ENCODE results near the gene ARAP2.

Gene ARAP2

GRCh38 chr4:36197501-36197900, 46.8 kb downstream of the ARAP2 start:
- Histone ChIP-seq H3K27ac (ENCODE audit: extremely low read depth, low read depth, low read length) (no peak overlapping the region), H3K4me1 (ENCODE audit: control insufficient read depth, insufficient read depth, low read length) (no peaks in the 10 kb centered on the region), H3K4me3 (ENCODE audit: low read depth, low read length) (no peak overlapping the region), H3K9me3 (ENCODE audit: control insufficient read depth, insufficient read depth, low read depth, low read length) (no peaks in the 10 kb centered on the region), H3K36me3 (ENCODE audit: control insufficient read depth in 2 of 2, insufficient read depth in 1 of 2, low read length in 2 of 2) (no peaks in the 10 kb centered on the region)
- ChIA-PET POLR2A (no interaction called here), CTCF (no interaction called here)
- TF ChIP-seq ZSCAN16 (tag by site-specific recombination; IDR thresholded peaks at IDR 0.05) (no peak), PRDM2 (tag by site-specific recombination; IDR thresholded peaks at IDR 0.05; ENCODE audit: borderline replicate concordance) (no peak), PATZ1 (tag by site-specific recombination; IDR thresholded peaks at IDR 0.05) (no peak), ZNF138 (tag by site-specific recombination; IDR thresholded peaks at IDR 0.05; ENCODE audit: borderline replicate concordance) (no peak), WT1 (tag by site-specific recombination; IDR thresholded peaks at IDR 0.05) (no peak), ZNF658 (tag by site-specific recombination; IDR thresholded peaks at IDR 0.05) (no peak), KLF8 (tag by site-specific recombination; IDR thresholded peaks at IDR 0.05) (no peak), AEBP2 (tag by site-specific recombination; IDR thresholded peaks at IDR 0.05; ENCODE audit: borderline replicate concordance) (no peak), ZNF596 (tag by site-specific recombination; IDR thresholded peaks at IDR 0.05) (no peak), ZBTB10 (tag by site-specific recombination; IDR thresholded peaks at IDR 0.05) (no peak), ZNF654 (tag by site-specific recombination; IDR thresholded peaks at IDR 0.05; ENCODE audit: low read depth) (no peak), ZSCAN5A (tag by site-specific recombination; IDR thresholded peaks at IDR 0.05) (no peak), REST (tag by site-specific recombination; IDR thresholded peaks at IDR 0.05) (no peak), ZNF707 (tag by site-specific recombination; IDR thresholded peaks at IDR 0.05) (no peak), ZNF423 (tag by site-specific recombination; IDR thresholded peaks at IDR 0.05) (no peak)

All from HEK293 (cell line).